ENCODE measurements around the gene PIGK. TPM values are rescaled to one million over a fixed set of nuclear protein-coding genes. Genes with fewer than 3 reads are reported as not detected.

The PIGK gene
- total and polyA plus RNA-seq, 10 of the 15 experiments (the other 5 are each of a cell fraction or from before 2014, with no cell fraction given), result 9.1 to 27.4 (median 16.9) TPM

DNA sequence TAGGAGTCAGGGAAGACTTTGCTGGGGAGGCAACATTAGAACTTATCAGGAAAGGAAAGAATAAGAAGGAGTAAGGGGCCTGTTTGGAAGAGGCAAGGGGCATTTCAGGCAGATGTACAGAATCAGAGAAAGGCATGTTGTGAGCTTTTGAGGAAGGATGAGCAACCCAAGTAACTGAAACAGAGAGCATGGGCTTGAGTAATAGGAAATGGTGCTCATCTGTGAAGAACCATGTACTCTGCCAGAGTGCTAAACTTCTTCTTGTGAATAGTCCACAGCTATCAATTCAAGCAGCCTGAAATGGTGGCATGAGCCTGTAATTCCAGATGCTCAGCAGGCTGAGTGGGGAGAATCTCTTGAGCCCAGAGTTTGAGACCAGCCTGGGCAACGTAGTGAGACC is 19.2 kb upstream of the PIGK start (continued):
- TF ChIP-seq, protein P1, sequence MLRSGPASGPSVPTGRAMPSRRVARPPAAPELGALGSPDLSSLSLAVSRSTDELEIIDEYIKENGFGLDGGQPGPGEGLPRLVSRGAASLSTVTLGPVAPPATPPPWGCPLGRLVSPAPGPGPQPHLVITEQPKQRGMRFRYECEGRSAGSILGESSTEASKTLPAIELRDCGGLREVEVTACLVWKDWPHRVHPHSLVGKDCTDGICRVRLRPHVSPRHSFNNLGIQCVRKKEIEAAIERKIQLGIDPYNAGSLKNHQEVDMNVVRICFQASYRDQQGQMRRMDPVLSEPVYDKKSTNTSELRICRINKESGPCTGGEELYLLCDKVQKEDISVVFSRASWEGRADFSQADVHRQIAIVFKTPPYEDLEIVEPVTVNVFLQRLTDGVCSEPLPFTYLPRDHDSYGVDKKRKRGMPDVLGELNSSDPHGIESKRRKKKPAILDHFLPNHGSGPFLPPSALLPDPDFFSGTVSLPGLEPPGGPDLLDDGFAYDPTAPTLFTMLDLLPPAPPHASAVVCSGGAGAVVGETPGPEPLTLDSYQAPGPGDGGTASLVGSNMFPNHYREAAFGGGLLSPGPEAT (IDR thresholded peaks at IDR 0.05; ENCODE audit: low read depth), result no peak
- no peak for TF ChIP-seq HCFC1 (IDR thresholded peaks at IDR 0.05; ENCODE audit: low read length)

DNA sequence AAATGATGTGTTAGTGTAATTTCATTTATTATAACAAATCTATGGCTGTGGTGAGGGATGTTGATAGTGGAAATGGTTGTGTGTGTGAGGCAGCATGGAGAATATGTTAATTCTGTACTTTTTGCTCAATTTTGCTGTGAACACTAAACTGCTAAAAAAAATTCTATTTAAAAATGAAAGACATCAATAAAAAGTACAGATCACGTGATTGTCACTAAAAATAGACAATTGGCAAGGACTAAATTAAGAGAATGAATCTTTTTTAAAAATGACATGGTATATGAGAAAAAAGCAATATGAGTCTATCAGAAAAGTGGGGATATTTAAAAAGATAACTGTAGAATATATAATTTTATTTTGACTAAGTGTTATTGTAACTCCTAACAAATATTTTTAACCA is 15.7 kb upstream of the PIGK start:
- Histone ChIP-seq H3K9ac (ENCODE audit: control insufficient read depth, insufficient read depth, low read length) (no peak overlapping the region), H3K4me2 (ENCODE audit: control insufficient read depth, insufficient read depth) (no peak overlapping the region), H3K79me2 (ENCODE audit: control insufficient read depth, insufficient read depth, low read length) (no peaks in the 10 kb centered on the region), H3K27ac (ENCODE audit: control insufficient read depth, insufficient read depth) (no peak overlapping the region), H3K9me3 (replicated peaks; ENCODE audit: control insufficient read depth, insufficient read depth, low read length) (no peaks in the 10 kb centered on the region), H3K36me3 (ENCODE audit: control insufficient read depth in 2 of 2, insufficient read depth in 2 of 2, low read length in 1 of 2) (no peaks in the 10 kb centered on the region), H3K27me3 (replicated peaks in 1 of 2; ENCODE audit: control insufficient read depth in 2 of 2, insufficient read depth in 2 of 2, low read length in 1 of 2) (no peaks in the 10 kb centered on the region), H3K4me3 (no peak overlapping the region), H3K4me1 (ENCODE audit: control insufficient read depth, insufficient read depth, low read length) (no peaks in the 10 kb centered on the region), H2AFZ (ENCODE audit: control insufficient read depth, low read depth, low read length) (no peak overlapping the region), H4K20me1 (ENCODE audit: control insufficient read depth, insufficient read depth) (no peaks in the 10 kb centered on the region)
- in situ Hi-C loops (cut with MboI) (no loop called here), intact Hi-C loops (cut with micrococcal nuclease; ENCODE audit: unreplicated experiment) (no loop called here)
- BruUV-seq (replicated peaks), result no TSS peak
- ChIA-PET SMC1A (ENCODE audit: uncharacterized antibody, unreplicated experiment) (no interaction called here), CTCF (no interaction called here), RAD21 (ENCODE audit: unreplicated experiment) (no interaction called here), POLR2A (no interaction called here)
- ATAC-seq (no peak), FAIRE-seq (no peak), DNase-seq (ENCODE audit: low read depth, low spot score) (no peak)
- WGBS (ENCODE audit: insufficient coverage, insufficient replicate concordance, low lambda C conversion rate, missing lambda C conversion rate), result 0% methylated on average over 1 of the region's 1 CpG
- TF ChIP-seq, protein P2, sequence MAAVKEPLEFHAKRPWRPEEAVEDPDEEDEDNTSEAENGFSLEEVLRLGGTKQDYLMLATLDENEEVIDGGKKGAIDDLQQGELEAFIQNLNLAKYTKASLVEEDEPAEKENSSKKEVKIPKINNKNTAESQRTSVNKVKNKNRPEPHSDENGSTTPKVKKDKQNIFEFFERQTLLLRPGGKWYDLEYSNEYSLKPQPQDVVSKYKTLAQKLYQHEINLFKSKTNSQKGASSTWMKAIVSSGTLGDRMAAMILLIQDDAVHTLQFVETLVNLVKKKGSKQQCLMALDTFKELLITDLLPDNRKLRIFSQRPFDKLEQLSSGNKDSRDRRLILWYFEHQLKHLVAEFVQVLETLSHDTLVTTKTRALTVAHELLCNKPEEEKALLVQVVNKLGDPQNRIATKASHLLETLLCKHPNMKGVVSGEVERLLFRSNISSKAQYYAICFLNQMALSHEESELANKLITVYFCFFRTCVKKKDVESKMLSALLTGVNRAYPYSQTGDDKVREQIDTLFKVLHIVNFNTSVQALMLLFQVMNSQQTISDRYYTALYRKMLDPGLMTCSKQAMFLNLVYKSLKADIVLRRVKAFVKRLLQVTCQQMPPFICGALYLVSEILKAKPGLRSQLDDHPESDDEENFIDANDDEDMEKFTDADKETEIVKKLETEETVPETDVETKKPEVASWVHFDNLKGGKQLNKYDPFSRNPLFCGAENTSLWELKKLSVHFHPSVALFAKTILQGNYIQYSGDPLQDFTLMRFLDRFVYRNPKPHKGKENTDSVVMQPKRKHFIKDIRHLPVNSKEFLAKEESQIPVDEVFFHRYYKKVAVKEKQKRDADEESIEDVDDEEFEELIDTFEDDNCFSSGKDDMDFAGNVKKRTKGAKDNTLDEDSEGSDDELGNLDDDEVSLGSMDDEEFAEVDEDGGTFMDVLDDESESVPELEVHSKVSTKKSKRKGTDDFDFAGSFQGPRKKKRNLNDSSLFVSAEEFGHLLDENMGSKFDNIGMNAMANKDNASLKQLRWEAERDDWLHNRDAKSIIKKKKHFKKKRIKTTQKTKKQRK (IDR thresholded peaks at IDR 0.05; ENCODE audit: low read depth, low read length), result no peak
- TF ChIP-seq SPI1 (IDR thresholded peaks at IDR 0.05; ENCODE audit: borderline replicate concordance, insufficient read depth, low read depth, low read length) (no peak), SREBF1 (IDR thresholded peaks at IDR 0.05; ENCODE audit: low read length) (no peak)

Data from GM12878 (cell line).